GM12874 (cell line): Measurements from ENCODE around the gene RPP30.

ENCODE experiments used
- TF ChIP-seq, protein P1 (sequence below): IDR thresholded peaks from 2 replicates; pipeline ENCODE4 v1.5.1; 2011; ENCODE audit warnings: low read depth, mild to moderate bottlenecking, control low read depth, low read length, moderate library complexity; ENCODE audit not compliant: insufficient read depth

Gene RPP30

DNA sequence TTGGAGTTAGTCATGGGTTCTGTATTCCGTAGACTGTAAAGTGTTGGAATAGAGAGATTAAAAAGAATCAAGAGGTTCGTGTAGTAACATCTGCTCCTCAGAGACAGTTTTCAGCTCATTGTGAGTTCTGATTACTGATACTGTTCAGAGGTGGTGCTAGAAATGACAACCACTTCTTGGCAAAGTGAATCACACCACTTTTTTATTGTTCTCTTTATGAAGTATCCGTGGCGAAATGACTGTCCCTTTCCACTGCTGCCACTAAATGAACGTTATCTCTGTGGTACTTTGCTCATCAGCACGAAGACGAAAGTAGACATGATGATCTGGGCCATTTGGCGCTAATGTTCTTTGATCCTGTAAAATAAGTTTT is 860 bp downstream of the RPP30 start:
- TF ChIP-seq, protein P1, sequence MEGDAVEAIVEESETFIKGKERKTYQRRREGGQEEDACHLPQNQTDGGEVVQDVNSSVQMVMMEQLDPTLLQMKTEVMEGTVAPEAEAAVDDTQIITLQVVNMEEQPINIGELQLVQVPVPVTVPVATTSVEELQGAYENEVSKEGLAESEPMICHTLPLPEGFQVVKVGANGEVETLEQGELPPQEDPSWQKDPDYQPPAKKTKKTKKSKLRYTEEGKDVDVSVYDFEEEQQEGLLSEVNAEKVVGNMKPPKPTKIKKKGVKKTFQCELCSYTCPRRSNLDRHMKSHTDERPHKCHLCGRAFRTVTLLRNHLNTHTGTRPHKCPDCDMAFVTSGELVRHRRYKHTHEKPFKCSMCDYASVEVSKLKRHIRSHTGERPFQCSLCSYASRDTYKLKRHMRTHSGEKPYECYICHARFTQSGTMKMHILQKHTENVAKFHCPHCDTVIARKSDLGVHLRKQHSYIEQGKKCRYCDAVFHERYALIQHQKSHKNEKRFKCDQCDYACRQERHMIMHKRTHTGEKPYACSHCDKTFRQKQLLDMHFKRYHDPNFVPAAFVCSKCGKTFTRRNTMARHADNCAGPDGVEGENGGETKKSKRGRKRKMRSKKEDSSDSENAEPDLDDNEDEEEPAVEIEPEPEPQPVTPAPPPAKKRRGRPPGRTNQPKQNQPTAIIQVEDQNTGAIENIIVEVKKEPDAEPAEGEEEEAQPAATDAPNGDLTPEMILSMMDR = no peak

DNA sequence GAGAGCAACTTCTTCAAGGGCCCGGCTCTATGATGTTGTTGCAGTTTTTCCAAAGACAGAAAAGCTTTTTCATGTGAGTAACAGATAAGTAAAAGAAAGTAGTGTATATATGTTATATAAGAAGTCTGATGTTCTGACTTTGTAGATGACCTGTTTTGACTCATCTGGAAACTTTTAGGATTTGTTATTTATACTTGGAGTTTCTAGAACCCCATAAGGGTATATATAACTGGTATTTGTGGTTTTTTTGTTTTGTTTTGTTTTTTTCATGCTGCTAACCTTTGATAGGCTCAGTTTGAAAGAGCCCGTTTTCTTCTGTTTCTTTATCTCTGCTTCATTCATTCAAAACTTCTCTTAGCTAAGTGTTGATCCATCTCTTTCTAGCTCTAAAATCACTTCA is 7.3 kb downstream of the RPP30 start:
- TF ChIP-seq, protein P1 = no peak

DNA sequence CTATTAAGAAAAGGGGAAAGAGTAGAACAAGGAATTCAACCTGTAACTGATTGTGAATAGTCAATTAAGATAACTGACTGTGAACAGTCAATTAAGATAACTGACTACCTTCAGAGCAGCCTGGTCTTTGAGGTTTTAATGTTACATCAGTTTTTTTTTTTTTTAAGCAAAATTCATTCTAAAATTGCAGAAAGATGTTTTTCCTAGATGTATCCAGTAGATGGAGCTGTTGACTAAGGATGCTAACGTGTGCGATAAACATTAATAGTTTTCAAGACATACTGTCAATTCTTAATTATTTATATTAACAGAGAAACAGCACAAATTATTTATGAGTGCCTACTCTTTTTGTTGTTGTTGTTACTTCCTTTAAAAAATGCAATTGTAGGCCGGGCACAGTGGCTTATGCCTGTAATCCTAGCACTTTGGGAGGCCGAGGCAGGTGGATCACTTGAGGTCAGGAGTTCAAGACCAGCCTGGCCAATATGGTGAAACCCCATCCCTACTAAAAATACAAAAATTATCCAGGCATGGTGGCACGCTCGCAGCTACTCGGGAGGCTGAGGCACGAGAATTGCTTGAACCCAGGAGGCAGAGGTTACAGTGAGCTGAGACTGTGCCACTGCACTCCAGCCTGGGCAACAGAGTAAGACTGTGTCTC is 8.4 kb downstream of the RPP30 start:
- TF ChIP-seq, protein P1 = peak; percentile 33; the same call in 1 of the 2 replicates

DNA sequence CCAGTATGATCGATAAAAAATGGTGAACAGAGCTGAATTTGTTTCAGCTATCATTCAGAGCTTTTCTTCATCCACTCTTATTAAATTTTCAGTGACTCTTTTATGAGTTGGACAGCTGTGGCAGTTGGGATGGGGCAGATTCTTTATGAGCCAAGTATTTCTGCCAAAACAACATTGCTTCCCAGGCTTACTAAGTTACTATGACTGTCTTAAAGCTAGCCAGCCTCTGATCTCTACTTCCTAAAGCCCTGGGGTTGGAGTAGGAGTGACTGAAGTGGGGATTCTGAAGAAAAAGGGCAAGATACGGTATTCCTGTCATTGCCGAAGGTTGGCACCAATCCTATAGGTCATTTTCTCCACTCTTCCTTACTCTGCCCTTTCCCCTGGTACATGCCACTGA is 12.7 kb downstream of the RPP30 start:
- TF ChIP-seq, protein P1 = no peak

DNA sequence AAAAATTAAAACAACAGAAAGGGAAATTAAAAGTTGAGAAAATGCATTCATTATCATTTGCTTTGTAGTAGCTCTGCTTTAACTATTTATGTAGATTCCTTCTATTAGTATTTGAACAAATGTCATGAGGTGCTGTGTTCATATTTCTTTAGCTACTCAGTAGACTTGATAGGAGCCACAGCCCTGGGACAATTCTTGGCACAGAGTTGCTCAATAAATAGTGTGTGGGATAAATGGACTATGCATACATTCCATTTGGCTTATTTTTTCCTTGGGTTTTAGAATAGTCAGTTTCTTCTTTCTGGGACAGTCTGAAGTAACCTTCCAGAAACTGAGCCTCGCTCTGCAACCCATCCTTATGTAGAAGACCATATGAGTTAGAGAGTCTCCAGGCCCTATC is 13.4 kb downstream of the RPP30 start:
- TF ChIP-seq, protein P1 = no peak

DNA sequence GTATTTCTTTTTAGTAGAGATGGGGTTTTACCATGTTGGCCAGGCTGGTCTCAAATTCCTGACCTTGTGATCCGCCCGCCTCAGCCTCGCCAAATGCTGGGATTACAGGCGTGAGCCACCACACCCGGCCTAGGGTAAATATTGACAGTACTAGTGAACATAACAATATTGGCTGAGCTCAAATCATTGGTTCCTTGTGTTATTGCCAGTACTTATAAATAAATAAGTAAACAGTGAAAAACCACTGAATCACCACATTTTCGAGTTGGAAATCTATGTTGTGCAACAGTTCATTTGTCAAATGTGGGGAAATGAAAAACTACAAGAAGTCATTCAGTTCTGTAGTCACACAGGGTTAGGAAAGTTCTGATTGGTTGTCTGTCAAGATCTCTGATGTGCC is 15.8 kb downstream of the RPP30 start:
- TF ChIP-seq, protein P1 = no peak

DNA sequence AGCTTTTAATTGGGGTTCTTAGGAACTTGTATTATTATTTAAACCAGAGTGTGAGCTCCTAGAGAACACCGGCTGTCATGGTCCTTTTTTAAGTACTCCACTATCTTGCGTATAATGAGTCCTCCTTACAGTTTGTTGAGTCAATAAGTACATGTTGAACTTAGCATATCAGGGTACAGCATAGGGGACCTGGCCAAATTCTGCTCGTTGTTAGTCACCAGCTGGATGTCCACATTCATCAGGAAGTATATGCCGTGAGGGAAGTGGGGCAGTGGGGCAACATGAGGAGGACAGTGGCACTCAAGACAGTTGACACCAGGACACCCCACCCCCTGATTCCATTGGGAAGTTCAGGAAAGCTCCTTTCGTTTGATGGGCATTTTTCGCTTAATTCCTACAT is 16.6 kb downstream of the RPP30 start:
- TF ChIP-seq, protein P1 = no peak
